Kidney (tissue), 22 donors: ENCODE results near the gene CHD6. TPM values are rescaled to one million over a fixed set of nuclear protein-coding genes. Genes with fewer than 3 reads are reported as not detected.

Experiments
- DNase-seq, 5 donors: peaks; one replicate each; pipeline ENCODE4 v3.0.0-alpha.2; 2013 to 2020
- FAIRE-seq: peaks from 2 replicates; lab custom pipeline; 2012; peaks lifted over from hg19 to GRCh38; lab: Jason Lieb, UNC
- H3K27ac ChIP-seq, 2 donors: one replicate each; pipeline ENCODE4 v1.7.0; 2013; ENCODE audit warnings: low read depth in 2 of 2, low read length in 2 of 2, inconsistent platforms in 1 of 2
- H3K27me3 ChIP-seq: one replicate; pipeline ENCODE4 v1.7.1; 2013; ENCODE audit warnings: low read length, inconsistent platforms; ENCODE audit not compliant: control insufficient read depth, insufficient read depth
- H3K36me3 ChIP-seq, 3 donors: one replicate each; pipeline versions ENCODE4 v1.7.0 to v1.7.1; 2013; ENCODE audit warnings: low read length in 3 of 3, control low read depth in 1 of 3, inconsistent platforms in 1 of 3; ENCODE audit not compliant: insufficient read depth in 3 of 3, control insufficient read depth in 2 of 3
- H3K4me1 ChIP-seq, 3 donors: one replicate each; pipeline versions ENCODE4 v1.7.0 to v1.7.1; 2013; ENCODE audit warnings: low read length in 3 of 3, inconsistent platforms in 1 of 3, low read depth in 1 of 3; ENCODE audit not compliant: control insufficient read depth in 2 of 3, insufficient read depth in 2 of 3
- H3K4me3 ChIP-seq, 3 donors: one replicate each; pipeline versions ENCODE4 v1.7.0 to v1.8.1; 2013; ENCODE audit warnings: low read length in 3 of 3, control low read depth in 1 of 3, inconsistent platforms in 1 of 3
- H3K9ac ChIP-seq, 3 donors: one replicate each; pipeline versions ENCODE4 v1.7.0 to v1.7.1; 2013; ENCODE audit warnings: low read length in 3 of 3, control low read depth in 1 of 3, inconsistent platforms in 1 of 3
- H3K9me3 ChIP-seq, 3 donors: one replicate each; pipeline versions ENCODE4 v1.7.0 to v1.7.1; 2013; ENCODE audit warnings: low read length in 3 of 3, control low read depth in 1 of 3, inconsistent platforms in 1 of 3; ENCODE audit not compliant: control insufficient read depth in 2 of 3, insufficient read depth in 1 of 3
- CTCF ChIP-seq: IDR thresholded peaks from 3 replicates; pipeline ENCODE4 v1.5.1; 2012; ENCODE audit warnings: mild to moderate bottlenecking, moderate library complexity, borderline replicate concordance; ENCODE audit not compliant: insufficient read depth; ENCODE audit errors: extremely low read depth
- intact Hi-C: fragments of 100-400 bp; cut with DNase I; formaldehyde crosslinking; loops from one replicate; pipeline ENCODE4 v1.11.1; 2022
- long read RNA-seq, 10 donors: library from polyadenylated mRNA in 1 of 10; unstranded in 1 of 10; transcript quantifications; one replicate each; pipeline ENCODE4 v2.0.0 and lab custom pipeline, GENCODE V29; 2021 to 2026
- polyA plus RNA-seq: library from polyadenylated mRNA; stranded (reverse); fragments of 350-450 nt; fragmentation: Illumina TruSeq; extraction: RNeasy Lipid Tissue Mini Kit (QIAGEN cat#74804); gene quantifications from one replicate; pipeline ENCODE4 v1.2.3, GENCODE V29; 2014; ENCODE audit warnings: low read depth, low replicate concordance; ENCODE audit not compliant: insufficient read depth
- total RNA-seq: library from RNA; stranded (reverse); fragmentation: NEBNext Ultra II Directional; extraction: Animal tissue kit (Norgen Biotek cat#: 25700); gene quantifications from one replicate; pipeline ENCODE4 v1.2.1, GENCODE V29; 2021
- donor health status: control.
- donor health status: control.
- donor health status: control.
- donor health status: control.
- donor health status: control.
- donor health status: DM: yes; HTN: yes; CAD: no.
- donor health status: Normal renal cell carcinoma (clear cell type).

Gene CHD6
- total RNA-seq (53.5 TPM), polyA plus RNA-seq (4.5 TPM)
- long read RNA-seq, donor 1, transcript CHD6-208 (3 exons, 2,829 nt): major isoform, 10 of 13 reads
- long read RNA-seq, donor 1, partial matches to known transcripts: 0 of 13 reads
- long read RNA-seq, donor 1, other reads (novel, unspliced or antisense): 0 of 13 reads
- long read RNA-seq, donor 2, transcript CHD6-208 (3 exons, 2,829 nt): major isoform, 5 of 18 reads
- long read RNA-seq, donor 2, partial matches to known transcripts: 13 of 18 reads
- long read RNA-seq, donor 2, other reads (novel, unspliced or antisense): 0 of 18 reads
- long read RNA-seq, donor 3, transcript CHD6-208 (3 exons, 2,829 nt): major isoform, 5 of 12 reads
- long read RNA-seq, donor 3, partial matches to known transcripts: 5 of 12 reads
- long read RNA-seq, donor 3, other reads (novel, unspliced or antisense): 0 of 12 reads
- long read RNA-seq, donor 4, partial matches to known transcripts: 0 of 3 reads
- long read RNA-seq, donor 4, other reads (novel, unspliced or antisense): 0 of 3 reads
- long read RNA-seq, donor 5: 0 reads
- long read RNA-seq, donor 6, partial matches to known transcripts: 0 of 1 reads
- long read RNA-seq, donor 6, other reads (novel, unspliced or antisense): 0 of 1 reads
- long read RNA-seq, donor 7, partial matches to known transcripts: 7 of 10 reads
- long read RNA-seq, donor 7, other reads (novel, unspliced or antisense): 3 of 10 reads
- long read RNA-seq, donor 8, partial matches to known transcripts: 5 of 7 reads
- long read RNA-seq, donor 8, other reads (novel, unspliced or antisense): 0 of 7 reads
- long read RNA-seq, donor 9, partial matches to known transcripts: 6 of 10 reads
- long read RNA-seq, donor 9, other reads (novel, unspliced or antisense): 0 of 10 reads
- long read RNA-seq, donor 10, partial matches to known transcripts: 0 of 4 reads
- long read RNA-seq, donor 10, other reads (novel, unspliced or antisense): 0 of 4 reads

GRCh38 chr20:41617902-41618806 lies at the start of gene CHD6:
Gene CHD6 (minus strand): TSS chr20:41618377. CDS start chr20:41551337, 67,040 bp downstream.
- H3K9ac ChIP-seq: peak within 1 kb of the TSS; percentile 11 to 72 (median 14)
- peak within 1 kb of the TSS; percentile 59 to 75 (median 69) for H3K4me3 ChIP-seq
- intact Hi-C loops: no loop called here
- FAIRE-seq: peak; percentile 95
- H3K4me1 ChIP-seq: peaks cover 2 to 10% (median 3%) of the 10 kb centered on the region in 3 donors
- no peaks in the 10 kb centered on the region for H3K27me3 ChIP-seq
- peak; percentile 99 to 100 (median 100) for DNase-seq
- no peaks in the 10 kb centered on the region for H3K36me3 ChIP-seq
- no peak for TF ChIP-seq CTCF
- peak within 1 kb of the TSS in 1 of 2 donors; percentile 23 for H3K27ac ChIP-seq
- H3K9me3 ChIP-seq: no peaks in the 10 kb centered on the region

- no peak overlapping the region for H3K9ac ChIP-seq
- H3K27ac ChIP-seq: no peak overlapping the region
- no peak overlapping the region for H3K4me3 ChIP-seq
- peaks cover 0 to 3% (median 0%) of the 10 kb centered on the region in 3 donors for H3K9me3 ChIP-seq
- no peaks in the 10 kb centered on the region for H3K4me1 ChIP-seq
- no peaks in the 10 kb centered on the region for H3K27me3 ChIP-seq
- no peak for TF ChIP-seq CTCF
- FAIRE-seq (no peak), DNase-seq (no peak)
- intact Hi-C loops: no loop called here
- no peaks in the 10 kb centered on the region for H3K36me3 ChIP-seq
These were observed 46.4 kb upstream of the CHD6 start for GRCh38 chr20:41664584-41664983.

- H3K9ac ChIP-seq: no peak overlapping the region
- H3K36me3 ChIP-seq: no peaks in the 10 kb centered on the region
- H3K9me3 ChIP-seq: no peaks in the 10 kb centered on the region
- FAIRE-seq (no peak), DNase-seq (no peak)
- no peak for TF ChIP-seq CTCF
- intact Hi-C loops: no loop called here
- no peak overlapping the region for H3K27ac ChIP-seq
- H3K4me3 ChIP-seq: no peak overlapping the region
- H3K27me3 ChIP-seq: no peaks in the 10 kb centered on the region
- no peaks in the 10 kb centered on the region for H3K4me1 ChIP-seq
These were observed 39.5 kb upstream of the CHD6 start for GRCh38 chr20:41657655-41658054.
